Measurements from ENCODE around the gene TMEM170B. TPM values are rescaled to one million over a fixed set of nuclear protein-coding genes. Genes with fewer than 3 reads are reported as not detected.

TMEM170B gene
- total RNA-seq, 4 donors from 2014 or later = 2.0 to 15.3 (median 10.8) TPM

DNA sequence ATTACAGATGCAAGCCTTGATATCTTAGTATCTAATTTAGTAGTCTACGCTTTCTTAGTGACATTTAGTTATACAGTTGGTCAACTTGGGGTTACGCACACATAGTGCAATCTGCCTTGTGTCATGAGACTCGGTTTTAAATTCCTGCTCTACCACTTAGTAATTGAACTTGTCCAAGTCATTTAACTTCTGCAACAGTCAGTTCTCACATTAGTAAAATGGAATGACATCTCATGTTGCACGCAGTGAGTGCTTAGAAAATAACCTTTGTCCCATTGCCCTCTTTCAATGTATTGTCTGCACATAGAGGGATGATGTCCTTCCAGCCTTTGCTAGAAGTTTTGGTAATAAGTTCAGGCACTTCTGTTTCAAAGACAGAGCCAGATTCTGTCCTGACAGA is 48.6 kb downstream of the TMEM170B start:
- H3K36me3 ChIP-seq = no peaks in the 10 kb centered on the region
- intact Hi-C loops (cut with DNase I; ENCODE audit: low total_unique reads) = no loop called here
- no peak overlapping the region for H3K27ac ChIP-seq
- H3K4me1 ChIP-seq = no peaks in the 10 kb centered on the region
- no peaks in the 10 kb centered on the region for H3K27me3 ChIP-seq
- H3K4me3 ChIP-seq = no peak overlapping the region
- no peak for DNase-seq
- no peaks in the 10 kb centered on the region for H3K9me3 ChIP-seq
- TF ChIP-seq POLR2A (IDR thresholded peaks at IDR 0.05) = no peak
- TF ChIP-seq, protein P1, sequence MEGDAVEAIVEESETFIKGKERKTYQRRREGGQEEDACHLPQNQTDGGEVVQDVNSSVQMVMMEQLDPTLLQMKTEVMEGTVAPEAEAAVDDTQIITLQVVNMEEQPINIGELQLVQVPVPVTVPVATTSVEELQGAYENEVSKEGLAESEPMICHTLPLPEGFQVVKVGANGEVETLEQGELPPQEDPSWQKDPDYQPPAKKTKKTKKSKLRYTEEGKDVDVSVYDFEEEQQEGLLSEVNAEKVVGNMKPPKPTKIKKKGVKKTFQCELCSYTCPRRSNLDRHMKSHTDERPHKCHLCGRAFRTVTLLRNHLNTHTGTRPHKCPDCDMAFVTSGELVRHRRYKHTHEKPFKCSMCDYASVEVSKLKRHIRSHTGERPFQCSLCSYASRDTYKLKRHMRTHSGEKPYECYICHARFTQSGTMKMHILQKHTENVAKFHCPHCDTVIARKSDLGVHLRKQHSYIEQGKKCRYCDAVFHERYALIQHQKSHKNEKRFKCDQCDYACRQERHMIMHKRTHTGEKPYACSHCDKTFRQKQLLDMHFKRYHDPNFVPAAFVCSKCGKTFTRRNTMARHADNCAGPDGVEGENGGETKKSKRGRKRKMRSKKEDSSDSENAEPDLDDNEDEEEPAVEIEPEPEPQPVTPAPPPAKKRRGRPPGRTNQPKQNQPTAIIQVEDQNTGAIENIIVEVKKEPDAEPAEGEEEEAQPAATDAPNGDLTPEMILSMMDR (IDR thresholded peaks at IDR 0.05) = no peak

DNA sequence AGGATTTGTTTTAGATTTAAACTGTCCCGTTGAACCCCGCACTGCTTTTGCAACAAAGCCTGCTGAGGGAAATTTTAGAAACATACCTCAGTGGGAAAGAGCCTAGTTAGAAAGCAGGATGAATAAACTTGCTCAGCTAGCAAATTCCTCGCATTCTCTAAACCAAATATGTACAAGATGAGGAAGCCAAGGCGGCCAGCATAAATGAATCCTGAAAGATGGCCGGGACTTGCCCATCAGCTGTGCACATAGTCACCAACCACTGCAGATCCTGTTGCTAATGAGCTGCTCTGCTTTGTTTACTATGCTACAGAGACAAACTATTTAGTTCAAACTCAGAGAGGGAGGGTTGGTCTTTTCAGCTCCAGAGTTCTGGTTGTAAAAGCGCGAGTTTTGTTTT is 49.0 kb downstream of the TMEM170B start:
- Histone ChIP-seq H3K4me3 (no peak overlapping the region), H3K9me3 (no peaks in the 10 kb centered on the region), H3K4me1 (no peaks in the 10 kb centered on the region), H3K36me3 (no peaks in the 10 kb centered on the region), H3K27ac (no peak overlapping the region), H3K27me3 (no peaks in the 10 kb centered on the region)
- intact Hi-C loops (cut with DNase I; ENCODE audit: low total_unique reads) = no loop called here
- TF ChIP-seq, protein P1 (IDR thresholded peaks at IDR 0.05) = no peak
- TF ChIP-seq POLR2A (IDR thresholded peaks at IDR 0.05) = no peak
- no peak for DNase-seq

DNA sequence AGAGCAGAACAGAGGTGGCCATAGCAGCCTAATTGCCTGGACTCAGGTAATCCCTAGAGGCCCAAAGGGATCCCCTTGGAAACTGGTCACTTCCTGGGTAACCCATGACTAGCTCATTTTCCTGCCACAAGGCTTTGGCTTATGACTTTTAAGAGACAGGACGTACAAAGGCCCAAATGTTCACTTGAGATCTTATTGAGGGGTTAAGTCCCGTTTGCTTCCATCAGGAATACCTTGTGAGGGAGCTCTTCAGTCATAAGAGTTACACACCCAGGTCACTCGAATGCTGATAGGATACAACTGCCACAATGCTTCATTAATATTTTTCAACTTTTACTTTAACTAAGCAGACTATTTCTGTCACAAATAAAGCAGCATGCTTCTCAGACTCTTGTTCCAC is 51.7 kb downstream of the TMEM170B start:
- Histone ChIP-seq H3K4me3 (no peak overlapping the region), H3K4me1 (no peaks in the 10 kb centered on the region)
- intact Hi-C loops (cut with DNase I; ENCODE audit: low total_unique reads) = no loop called here

DNA sequence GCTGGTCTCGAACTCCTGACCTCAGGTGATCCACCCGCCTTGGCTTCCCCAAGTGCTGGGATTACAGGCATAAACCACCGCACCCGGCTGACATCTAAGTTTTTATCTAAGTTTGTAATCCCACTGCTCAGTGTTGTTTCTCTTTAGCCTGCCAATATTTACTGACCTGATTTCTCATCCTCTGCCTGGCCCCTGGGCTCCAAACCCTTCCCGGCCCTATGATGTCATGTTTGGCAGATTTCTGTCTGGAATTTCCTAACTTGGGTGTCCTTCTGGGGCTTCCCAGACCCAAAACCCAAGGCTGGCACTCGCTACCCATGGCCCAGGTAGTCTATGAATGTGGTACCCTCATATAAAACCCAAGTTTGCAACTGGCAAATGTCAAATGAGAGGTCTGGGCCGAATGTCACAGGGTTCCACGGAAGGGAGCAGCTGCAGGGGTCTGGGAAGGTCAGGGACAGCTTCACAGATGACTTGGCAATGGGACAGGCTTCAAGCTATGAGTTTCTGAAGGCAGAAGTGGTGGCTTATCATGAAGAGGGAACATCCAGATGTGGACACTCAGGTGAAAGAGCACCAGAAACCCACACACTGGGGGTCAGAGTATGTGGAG is 54.9 kb downstream of the TMEM170B start:
- no peak for DNase-seq
- Histone ChIP-seq H3K27ac (no peak overlapping the region), H3K4me1 (no peaks in the 10 kb centered on the region), H3K4me3 (no peak overlapping the region), H3K9me3 (no peaks in the 10 kb centered on the region), H3K27me3 (no peaks in the 10 kb centered on the region), H3K36me3 (no peaks in the 10 kb centered on the region)
- no peak for TF ChIP-seq POLR2A (IDR thresholded peaks at IDR 0.05)
- TF ChIP-seq, protein P1 (IDR thresholded peaks at IDR 0.05) = no peak
- intact Hi-C loops (cut with DNase I; ENCODE audit: low total_unique reads) = no loop called here

More for the DNA sequence above, 51.7 kb downstream of the TMEM170B start:
- no peak for DNase-seq
- Histone ChIP-seq H3K9me3 (no peaks in the 10 kb centered on the region), H3K27ac (no peak overlapping the region), H3K27me3 (no peaks in the 10 kb centered on the region), H3K36me3 (no peaks in the 10 kb centered on the region)
- TF ChIP-seq, protein P1 (IDR thresholded peaks at IDR 0.05) = no peak
- TF ChIP-seq POLR2A (IDR thresholded peaks at IDR 0.05) = no peak

DNA sequence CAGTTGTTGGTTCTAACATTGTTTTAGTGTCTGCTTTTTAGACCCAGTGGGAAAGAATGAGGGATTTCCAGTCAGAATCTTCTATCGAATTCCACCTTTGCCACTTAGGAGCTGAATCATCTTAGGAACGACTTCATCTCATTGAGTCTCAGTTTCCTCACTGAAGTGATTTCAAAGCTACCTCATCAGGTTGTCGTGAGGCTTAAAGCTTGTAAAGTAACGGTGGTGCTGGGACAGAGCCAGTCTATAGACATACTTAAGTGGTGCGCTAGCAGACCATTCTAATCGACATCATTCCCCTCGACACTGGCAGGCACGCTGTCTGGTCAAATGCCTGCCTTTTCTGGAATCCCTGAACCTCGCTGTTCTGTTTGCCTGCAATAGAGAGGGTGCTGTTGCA is 55.5 kb downstream of the TMEM170B start:
- H3K9me3 ChIP-seq = no peaks in the 10 kb centered on the region
- TF ChIP-seq POLR2A (IDR thresholded peaks at IDR 0.05) = no peak
- TF ChIP-seq, protein P1 (IDR thresholded peaks at IDR 0.05) = no peak
- no peak overlapping the region for H3K4me3 ChIP-seq
- H3K36me3 ChIP-seq = no peaks in the 10 kb centered on the region
- intact Hi-C loops (cut with DNase I; ENCODE audit: low total_unique reads) = no loop called here
- no peak for DNase-seq
- no peaks in the 10 kb centered on the region for H3K27me3 ChIP-seq
- no peaks in the 10 kb centered on the region for H3K4me1 ChIP-seq
- H3K27ac ChIP-seq = no peak overlapping the region

Measured in uterus (tissue), 4 donors.